PFSK-1 (cell line): ENCODE data around the gene ATN1.

Experiments used
- FOXP2 ChIP-seq: optimal IDR thresholded peaks from 2 replicates; pipeline ENCODE3; 2011; ENCODE audit warnings: borderline replicate concordance, control low read depth, inconsistent platforms; ENCODE audit not compliant: insufficient read depth; ENCODE audit errors: extremely low read length, extremely low read depth
- POLR2AphosphoS5 ChIP-seq: IDR thresholded peaks from 2 replicates; pipeline ENCODE4 v1.6.1; 2012; ENCODE audit warnings: low read depth, mild to moderate bottlenecking, control low read depth, low read length, moderate library complexity
- SIN3A ChIP-seq: IDR thresholded peaks from 2 replicates; pipeline ENCODE4 v1.6.1; 2012; ENCODE audit warnings: mild to moderate bottlenecking, low read length, moderate library complexity, borderline replicate concordance; ENCODE audit not compliant: insufficient read depth
- TAF1 ChIP-seq: IDR thresholded peaks from 2 replicates; pipeline ENCODE4 v1.6.1; 2012; ENCODE audit warnings: low read length, control low read depth, borderline replicate concordance; ENCODE audit not compliant: insufficient read depth
- TF ChIP-seq, protein P1 (sequence below), 2 experiments: IDR thresholded peaks; 2 replicates each; pipeline versions ENCODE4 v1.6.1 to v1.8.0; 2011 to 2012; ENCODE audit warnings: low read depth in 2 of 2, low read length in 2 of 2, control low read depth in 1 of 2, inconsistent platforms in 1 of 2, mild to moderate bottlenecking in 1 of 2, moderate library complexity in 1 of 2; ENCODE audit not compliant: insufficient read depth in 1 of 2

ATN1 gene

DNA sequence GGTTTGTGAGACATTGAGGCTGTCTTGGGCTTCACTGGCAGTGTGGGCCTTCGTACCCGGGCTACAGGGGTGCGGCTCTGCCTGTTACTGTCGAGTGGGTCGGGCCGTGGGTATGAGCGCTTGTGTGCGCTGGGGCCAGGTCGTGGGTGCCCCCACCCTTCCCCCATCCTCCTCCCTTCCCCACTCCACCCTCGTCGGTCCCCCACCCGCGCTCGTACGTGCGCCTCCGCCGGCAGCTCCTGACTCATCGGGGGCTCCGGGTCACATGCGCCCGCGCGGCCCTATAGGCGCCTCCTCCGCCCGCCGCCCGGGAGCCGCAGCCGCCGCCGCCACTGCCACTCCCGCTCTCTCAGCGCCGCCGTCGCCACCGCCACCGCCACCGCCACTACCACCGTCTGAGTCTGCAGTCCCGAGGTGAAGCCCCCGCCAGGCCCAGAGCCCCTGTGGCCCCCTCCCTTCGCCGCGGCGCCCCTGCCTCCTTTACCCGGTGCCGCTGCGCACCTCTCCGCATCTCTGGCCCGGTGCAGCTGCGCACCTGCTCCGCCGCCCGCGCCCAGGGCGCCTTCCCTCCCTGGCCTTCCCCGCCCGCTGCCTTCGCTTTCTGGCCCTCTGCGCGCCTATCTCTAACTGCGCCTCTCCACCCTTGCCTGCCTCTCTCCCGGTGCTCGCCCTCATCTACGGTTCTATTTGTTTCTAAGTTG, 13.4 kb upstream of the ATN1 start, which contains the start of gene ENO2:
Gene ENO2 (plus strand): TSS at position 335 of the 701 bp plus-strand sequence. CDS start 1,253 bp downstream, outside the sequence.
- TF ChIP-seq, protein P1, sequence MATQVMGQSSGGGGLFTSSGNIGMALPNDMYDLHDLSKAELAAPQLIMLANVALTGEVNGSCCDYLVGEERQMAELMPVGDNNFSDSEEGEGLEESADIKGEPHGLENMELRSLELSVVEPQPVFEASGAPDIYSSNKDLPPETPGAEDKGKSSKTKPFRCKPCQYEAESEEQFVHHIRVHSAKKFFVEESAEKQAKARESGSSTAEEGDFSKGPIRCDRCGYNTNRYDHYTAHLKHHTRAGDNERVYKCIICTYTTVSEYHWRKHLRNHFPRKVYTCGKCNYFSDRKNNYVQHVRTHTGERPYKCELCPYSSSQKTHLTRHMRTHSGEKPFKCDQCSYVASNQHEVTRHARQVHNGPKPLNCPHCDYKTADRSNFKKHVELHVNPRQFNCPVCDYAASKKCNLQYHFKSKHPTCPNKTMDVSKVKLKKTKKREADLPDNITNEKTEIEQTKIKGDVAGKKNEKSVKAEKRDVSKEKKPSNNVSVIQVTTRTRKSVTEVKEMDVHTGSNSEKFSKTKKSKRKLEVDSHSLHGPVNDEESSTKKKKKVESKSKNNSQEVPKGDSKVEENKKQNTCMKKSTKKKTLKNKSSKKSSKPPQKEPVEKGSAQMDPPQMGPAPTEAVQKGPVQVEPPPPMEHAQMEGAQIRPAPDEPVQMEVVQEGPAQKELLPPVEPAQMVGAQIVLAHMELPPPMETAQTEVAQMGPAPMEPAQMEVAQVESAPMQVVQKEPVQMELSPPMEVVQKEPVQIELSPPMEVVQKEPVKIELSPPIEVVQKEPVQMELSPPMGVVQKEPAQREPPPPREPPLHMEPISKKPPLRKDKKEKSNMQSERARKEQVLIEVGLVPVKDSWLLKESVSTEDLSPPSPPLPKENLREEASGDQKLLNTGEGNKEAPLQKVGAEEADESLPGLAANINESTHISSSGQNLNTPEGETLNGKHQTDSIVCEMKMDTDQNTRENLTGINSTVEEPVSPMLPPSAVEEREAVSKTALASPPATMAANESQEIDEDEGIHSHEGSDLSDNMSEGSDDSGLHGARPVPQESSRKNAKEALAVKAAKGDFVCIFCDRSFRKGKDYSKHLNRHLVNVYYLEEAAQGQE (IDR thresholded peaks at IDR 0.05; ENCODE audit: insufficient read depth in 1 of 2, low read depth in 2 of 2, low read length in 2 of 2) = no peak
- TF ChIP-seq POLR2AphosphoS5 (no peak), FOXP2 (no peak), TAF1 (no peak), SIN3A (no peak)

DNA sequence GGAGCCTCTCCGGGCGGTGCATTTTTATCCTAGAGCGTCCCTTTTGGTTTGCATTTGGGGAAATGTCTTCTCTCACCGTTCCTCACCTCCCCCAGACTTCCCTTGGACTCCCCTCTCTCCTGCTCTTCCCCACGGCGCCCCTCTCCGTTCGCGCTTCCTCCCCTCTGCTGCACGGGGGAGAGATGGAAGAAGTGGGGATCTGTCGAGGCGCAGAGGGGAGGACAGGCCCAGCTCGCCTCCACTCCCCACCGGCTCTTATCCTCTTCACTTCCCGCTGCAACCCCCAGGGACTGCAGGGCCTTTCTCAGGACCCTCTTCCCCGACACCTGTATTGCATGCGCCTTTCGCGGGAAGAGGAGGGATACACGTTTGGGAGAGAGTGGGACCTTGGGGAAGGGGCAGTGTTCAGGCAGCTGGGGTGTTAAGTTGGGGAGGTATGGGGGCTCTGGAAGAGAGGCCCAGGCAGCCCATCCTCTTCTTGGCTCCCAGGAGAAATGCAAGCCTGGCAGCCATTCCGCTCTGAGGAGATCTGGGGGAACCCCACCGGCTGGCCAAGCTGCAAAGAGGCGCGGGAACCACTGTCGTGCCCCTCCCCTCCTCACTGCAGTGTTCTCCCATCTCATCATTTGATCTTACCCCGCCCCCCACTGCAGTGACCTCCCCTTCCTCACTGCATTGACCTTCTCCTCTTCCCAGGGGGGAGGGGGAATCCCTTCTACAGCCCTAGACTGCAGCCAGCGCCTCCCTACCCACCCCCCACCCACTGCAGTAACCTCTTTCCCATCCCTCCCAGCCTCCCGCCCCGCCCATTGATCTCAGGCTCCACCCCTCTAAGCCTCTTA, 12.6 kb upstream of the ATN1 start:
- no peak for TF ChIP-seq TAF1
- TF ChIP-seq, protein P1 (IDR thresholded peaks at IDR 0.05; ENCODE audit: insufficient read depth in 1 of 2, low read depth in 2 of 2, low read length in 2 of 2) = no peak
- TF ChIP-seq SIN3A = no peak
- no peak for TF ChIP-seq POLR2AphosphoS5
- TF ChIP-seq FOXP2 = no peak

GRCh38 chr12:6915789-6916285, 11.9 kb upstream of the ATN1 start:
- TF ChIP-seq, protein P1 (IDR thresholded peaks at IDR 0.05; ENCODE audit: insufficient read depth in 1 of 2, low read depth in 2 of 2, low read length in 2 of 2) = no peak
- no peak for TF ChIP-seq FOXP2
- no peak for TF ChIP-seq SIN3A
- no peak for TF ChIP-seq TAF1
- no peak for TF ChIP-seq POLR2AphosphoS5

DNA sequence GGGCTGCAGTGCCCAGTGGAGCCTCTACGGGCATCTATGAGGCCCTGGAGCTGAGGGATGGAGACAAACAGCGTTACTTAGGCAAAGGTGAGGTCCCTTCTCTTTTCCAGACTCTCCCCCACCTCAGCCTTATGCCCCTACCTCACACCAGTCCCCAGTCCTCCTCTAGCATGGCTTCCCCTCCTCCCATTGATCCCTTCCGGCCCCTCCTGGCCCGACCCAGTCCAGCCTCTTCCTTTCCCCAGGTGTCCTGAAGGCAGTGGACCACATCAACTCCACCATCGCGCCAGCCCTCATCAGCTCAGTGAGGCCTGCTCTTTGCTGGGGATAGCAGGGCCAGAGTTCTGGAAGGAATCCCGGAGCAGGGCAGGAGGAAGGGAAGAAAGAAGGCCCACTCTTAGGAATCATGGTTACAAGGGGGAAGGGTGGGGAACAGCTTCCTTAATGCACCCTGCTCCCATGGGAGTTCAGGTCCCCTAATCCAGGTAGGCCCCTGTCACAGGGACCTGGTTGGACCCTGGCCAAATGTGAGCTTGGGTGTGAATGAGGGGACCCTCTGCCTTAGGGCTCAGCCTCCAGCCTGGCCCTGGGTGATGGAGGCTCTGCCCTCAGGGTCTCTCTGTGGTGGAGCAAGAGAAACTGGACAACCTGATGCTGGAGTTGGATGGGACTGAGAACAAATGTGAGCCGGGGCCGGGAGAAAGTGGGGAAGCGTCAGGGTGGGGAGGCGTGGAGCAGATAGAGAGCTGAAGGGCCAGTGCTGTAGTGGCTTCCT, 11.1 kb upstream of the ATN1 start:
- TF ChIP-seq FOXP2 = no peak
- TF ChIP-seq SIN3A = no peak
- TF ChIP-seq TAF1 = no peak
- TF ChIP-seq POLR2AphosphoS5 = no peak
- TF ChIP-seq, protein P1 (IDR thresholded peaks at IDR 0.05; ENCODE audit: insufficient read depth in 1 of 2, low read depth in 2 of 2, low read length in 2 of 2) = no peak
